SHP77 (cell line): ENCODE measurements around the gene C3orf20.

Source experiments
- DNase-seq, 2 experiments: peaks; one replicate each; lab custom pipeline; 2025; lab: John Stamatoyannopoulos, UW

C3orf20 gene

DNA sequence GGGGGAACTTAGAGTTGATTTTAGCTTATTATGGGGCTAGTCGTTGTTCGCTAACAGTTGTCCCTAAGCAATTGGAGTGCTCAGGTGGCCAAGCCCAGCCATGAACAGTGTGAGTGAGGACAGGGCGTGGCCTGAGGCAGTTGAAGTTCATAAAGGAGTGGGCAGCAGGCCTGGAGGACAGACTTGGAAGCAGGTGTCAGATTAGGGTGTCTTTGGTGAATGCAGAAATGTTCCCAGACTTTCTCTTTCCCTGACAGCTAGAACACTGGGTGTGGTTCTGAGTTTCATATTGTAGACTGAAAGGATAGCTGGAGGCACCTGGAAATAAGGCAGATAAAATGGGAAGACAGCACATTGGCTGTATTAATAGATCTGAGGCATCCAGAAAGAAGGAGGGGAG is 84.0 kb downstream of the C3orf20 start:
- DNase-seq = no peak

DNA sequence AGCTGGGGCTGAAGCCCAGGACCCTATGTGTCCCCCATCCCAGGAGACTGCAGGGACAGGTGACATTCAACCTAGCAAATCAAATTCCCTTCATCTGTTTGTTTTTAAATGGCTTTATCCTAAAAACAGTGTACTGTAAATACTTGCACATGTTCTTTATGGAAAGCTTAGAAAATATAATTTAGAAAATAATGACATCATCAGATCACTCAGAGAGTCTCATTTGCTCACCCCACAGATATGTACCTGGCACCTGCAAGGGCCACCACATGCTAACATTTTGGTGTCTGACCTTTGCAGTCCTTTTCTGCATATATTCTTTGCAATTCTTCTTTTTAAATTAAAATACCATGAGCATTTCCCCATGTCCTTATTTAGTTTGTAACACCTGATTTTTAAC is 85.2 kb downstream of the C3orf20 start:
- DNase-seq = no peak

- no peak for DNase-seq
Measured at GRCh38 chr3:14761121-14761672, 86.3 kb downstream of the C3orf20 start.

DNA sequence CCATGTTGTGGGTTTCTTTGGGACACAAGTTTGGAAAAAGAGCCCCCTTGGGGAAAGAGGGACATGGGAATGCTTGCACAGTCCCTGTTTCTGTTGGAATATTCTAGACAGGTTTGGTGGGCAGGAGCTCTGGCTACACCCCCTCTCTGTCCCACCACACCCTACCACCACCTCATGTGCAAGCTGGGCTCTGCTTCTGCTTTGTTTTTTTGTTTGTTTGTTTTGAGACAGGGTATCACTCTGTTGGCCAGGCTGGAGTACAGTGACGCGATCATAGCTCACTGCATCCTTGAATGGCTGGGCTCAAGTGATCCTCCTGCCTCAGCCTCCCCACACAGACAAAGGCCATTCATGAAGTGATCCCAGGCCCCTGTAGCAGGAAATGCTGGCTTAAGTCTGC is 86.9 kb downstream of the C3orf20 start:
- DNase-seq = no peak

DNA sequence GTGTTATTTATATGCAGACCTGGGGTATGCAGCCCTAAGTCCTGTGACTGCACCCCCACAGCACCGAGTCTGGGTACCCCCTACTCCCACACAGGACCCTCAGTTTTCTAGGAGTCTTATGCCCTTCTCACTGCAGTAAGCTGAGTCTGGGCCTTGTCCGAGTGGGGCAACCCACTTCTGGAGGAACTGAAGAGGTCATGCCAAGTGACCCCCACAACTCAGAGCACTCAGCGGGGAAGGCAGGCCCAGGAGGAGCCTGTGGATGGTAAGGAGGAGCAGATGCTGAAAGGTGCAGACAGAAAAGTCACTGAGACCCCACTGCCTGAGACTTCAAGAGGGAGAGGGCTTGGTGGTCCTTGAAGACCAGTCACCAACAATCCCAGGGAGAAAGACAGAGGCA is 87.8 kb downstream of the C3orf20 start:
- no peak for DNase-seq

DNA sequence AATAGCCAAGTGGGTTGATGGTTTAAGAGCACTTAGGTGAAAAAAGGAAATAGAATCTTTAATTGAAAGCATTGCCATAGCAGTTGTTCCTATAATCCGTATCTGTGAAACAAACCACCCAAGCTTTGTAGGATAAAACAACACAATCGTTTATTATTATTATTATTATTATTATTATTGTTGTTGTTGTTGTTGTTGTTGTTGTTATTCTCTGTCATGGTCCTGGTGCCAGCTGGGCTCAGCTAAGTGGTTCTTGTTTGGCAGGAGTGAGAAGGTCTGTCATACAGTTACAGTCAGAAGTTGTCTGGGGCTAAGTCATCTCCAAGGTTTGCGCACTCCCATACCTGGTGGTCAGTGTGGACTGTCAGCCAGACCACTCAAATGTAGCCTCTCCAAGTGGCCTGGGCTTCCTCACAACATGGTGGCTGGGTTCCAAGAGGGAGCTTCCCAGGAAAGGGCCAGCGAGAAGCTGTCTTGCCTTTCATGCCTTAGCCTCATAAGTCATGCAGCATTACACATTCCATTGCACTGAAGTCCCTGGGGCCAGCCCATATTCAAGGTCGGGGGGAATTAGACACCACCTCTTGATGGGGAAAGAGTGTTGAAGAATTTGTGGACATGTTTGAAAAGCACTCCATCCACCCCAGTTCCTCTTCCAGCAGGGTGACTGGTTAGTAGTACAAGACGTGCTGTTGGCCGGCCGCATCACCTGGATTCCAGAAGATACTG is 89.6 kb downstream of the C3orf20 start:
- no peak for DNase-seq

GRCh38 chr3:14765060-14765400 is 90.1 kb downstream of the C3orf20 start:
- DNase-seq = no peak

- no peak for DNase-seq
Measured at GRCh38 chr3:14765576-14766427, 90.9 kb downstream of the C3orf20 start.

GRCh38 chr3:14766428-14767244 is 91.7 kb downstream of the C3orf20 start:
- DNase-seq = no peak

DNA sequence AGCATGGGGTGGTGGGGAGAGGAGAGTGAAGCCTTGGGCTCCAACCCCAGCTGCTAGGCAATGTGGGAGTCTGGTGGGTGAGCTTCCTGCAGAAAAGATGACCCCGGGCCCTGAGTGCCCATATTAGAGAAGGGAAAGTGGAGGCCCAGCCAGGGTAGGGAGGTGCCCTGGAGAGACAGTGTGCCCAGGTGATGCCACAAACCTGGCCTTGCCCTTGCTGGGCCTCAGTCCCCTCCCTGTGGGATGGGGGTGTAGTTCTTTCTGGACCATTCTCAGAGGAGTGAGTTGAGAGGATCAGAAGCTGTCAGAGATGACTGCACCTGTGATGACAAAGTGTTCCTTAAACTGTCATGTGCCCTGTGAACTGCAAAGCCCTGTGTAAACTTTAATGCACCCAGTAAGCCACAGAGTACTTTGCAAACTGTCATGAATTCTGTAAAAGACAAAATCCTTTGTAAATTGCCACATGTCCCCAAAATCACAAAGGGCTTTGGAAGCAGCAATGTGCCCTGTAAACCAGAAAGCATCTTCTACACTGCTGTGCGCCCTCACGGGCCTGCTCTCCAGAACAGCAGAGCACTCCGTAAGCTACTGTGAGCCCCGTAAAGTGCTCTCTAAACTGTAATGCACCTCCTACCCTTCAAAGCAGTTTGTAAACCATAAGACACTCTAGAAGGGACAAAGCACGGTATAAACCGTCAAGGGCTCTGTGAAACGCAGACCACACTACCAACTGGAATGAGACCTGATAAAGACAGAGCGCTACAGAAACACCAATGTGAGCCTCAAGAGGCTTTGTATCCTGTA is 92.5 kb downstream of the C3orf20 start:
- DNase-seq = no peak

DNA sequence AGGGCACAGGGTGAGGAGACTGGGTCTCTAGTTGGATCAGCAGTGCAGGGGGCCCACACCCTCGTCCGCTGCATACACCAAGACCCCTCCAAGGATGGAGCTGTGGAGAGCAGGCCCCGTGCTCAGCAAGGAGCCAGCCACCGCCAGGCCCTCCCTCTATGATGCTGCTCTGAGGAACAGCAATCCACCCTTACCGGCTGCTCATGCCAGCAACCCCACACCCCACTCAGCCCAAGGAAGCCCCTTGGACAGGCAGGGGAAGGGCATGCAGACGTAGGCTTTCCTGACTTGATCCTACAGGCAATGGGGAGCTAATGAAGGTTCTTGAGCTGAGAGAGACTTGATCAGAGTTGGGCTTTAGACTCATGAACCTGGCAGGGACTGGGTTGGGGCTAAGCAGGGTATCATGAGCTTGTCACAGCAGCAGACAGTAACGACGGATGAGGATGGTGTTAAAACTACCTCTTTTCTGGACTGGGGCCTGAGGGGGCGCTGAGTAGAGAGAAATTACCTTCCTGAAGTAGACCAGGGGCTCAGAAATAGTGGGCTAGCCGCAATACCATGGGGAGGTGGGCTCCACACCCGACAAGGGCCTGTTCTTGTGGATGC is 93.3 kb downstream of the C3orf20 start:
- DNase-seq = no peak

- no peak for DNase-seq
Measured at GRCh38 chr3:14768881-14769280, 93.9 kb downstream of the C3orf20 start.

DNA sequence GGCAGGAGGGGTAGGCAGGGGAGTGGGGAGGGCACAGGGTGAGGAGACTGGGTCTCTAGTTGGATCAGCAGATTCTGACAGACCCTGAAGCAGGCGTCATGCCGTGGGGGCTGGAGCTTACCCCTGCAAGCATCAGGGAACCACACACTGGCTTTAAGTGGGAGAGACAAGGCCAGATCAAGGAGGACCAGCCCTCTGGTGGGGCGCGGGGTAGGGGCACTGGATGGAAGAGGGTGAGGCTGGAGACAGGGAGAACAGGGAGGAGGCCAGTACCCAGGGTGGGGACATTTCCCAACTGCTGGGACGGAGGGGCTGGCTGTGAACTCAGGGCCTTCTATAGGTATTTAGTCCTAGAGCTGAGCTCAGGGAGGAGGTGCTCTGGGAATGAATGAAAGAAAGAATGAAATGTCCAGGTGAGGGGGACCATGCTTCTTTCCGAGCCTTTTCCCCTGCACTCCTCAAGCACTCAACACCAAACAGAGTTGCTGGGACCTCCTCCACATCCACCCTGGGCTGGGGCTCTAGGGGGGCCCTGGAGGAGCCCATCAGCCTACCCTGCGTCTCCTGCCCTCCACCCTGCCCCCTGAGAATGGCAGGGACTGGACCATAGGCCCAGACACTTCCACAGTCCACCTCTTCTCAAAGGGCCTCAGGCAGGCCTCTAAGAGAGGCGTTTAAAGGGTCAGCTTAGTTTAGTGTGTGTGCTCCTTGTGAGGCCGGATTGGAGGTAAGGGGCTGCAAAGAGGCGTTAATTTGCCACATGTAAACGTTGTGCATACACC is 94.8 kb downstream of the C3orf20 start:
- no peak for DNase-seq

DNA sequence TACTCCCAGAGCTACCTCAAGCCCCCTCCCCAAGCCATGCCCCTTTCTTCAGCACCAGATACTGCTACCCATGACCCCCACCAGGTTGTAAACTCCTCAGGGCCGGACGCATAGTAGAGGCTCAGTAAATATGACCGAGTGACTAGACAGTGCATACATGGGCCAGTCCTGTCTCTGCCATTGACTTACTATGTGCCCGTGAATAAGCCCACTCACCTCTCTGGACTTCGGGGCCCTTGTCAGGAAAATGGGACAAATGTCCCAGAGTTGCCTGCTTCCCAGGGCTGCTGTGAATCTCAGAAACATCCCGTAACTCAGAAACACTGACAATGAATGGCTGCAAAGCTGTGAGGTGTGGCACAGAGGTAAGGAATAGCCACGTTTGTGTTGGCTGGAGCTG is 95.7 kb downstream of the C3orf20 start:
- DNase-seq = no peak

DNA sequence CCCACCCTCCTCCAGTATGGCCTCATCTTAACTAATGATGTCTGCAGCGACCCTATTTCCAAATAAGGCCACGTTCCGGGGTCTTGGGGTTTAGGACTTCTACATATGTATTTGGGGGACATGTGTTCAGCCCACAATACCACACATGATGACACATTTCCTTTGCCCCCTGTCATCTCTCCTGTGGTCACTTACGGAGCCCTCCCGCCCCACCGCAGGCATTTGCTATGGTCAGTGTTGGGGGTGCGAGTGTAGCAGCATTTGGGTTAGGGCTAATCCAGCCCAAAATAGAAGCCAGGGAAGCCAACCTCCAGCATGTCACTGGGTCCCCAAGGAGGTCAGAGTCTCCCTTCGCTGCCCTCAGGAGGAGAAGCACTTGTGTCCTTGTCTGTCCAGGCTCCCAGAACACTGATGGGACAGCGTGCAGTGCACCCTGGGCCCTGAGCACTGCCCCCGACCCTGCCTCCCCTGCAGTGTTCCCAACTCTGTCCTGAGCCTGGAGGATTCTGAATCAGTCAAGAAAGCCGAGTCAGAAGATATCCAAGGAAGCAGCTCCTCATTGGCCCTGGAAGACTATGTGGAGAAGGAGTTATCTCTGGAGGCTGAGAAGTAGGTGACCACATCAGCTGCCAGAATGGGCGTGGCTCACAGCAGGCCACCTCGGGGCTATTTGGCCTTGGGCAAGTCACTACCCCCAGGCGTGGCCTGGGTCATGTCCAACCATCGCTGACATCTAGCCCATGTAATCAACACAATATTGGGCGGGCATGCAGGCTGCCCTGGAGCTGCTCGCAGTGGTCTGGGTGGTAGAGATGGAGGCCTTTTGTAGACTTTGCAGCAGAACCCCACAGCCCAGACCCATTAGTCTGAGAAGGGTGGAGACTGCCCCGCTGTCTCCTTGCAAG is 96.9 kb downstream of the C3orf20 start:
- DNase-seq = no peak

GRCh38 chr3:14772533-14773138 is 97.7 kb downstream of the C3orf20 start:
- DNase-seq = no peak

DNA sequence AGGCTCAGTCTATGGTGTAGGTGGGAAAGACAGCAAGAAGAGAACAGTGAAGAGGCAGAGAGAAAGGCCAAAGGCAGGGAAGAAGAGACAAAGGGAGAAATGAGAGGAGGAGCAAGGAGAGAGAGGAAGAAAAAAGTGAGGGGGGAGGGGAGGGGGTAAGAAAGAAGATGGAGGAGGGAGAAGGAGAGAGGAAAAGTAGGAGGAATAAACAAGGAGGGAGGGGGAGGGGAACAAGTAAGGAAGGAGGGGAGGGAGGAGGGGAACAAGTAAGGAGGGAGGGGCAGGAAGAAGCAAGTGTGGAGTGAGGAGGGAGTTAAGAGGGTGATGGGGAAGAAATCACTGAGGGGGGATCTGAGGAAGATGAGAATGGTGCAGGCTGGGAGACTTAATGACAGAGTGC is 98.3 kb downstream of the C3orf20 start:
- no peak for DNase-seq

- no peak for DNase-seq
Measured at GRCh38 chr3:14773691-14774128, 98.8 kb downstream of the C3orf20 start.

DNA sequence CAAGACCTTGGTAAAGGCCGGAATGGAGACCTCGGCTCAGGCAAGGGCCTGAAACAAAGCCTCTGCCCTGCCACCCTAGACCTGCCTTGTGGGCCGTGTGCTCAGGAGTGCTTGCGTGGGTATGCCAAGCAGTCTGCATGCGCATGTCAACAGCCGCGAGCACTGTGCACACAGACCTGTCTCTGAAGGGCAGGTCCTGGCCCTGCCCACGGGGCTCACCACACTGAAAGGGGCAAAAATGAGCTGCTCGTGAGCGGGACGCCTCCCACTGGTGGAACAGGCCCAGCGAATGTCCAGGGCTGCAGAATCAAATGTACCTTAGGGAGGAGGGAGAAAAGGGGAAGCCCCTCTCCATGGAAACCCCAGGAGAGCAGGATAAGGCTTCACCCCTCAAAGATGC is 99.5 kb downstream of the C3orf20 start:
- DNase-seq = no peak
